Measurements from ENCODE around the gene C9orf78.
"Not testable (repeated sequence)": the region's sequence is repeated elsewhere in the genome, so short reads cannot be mapped to it uniquely, and the experiment has no call there.

Gene C9orf78

DNA sequence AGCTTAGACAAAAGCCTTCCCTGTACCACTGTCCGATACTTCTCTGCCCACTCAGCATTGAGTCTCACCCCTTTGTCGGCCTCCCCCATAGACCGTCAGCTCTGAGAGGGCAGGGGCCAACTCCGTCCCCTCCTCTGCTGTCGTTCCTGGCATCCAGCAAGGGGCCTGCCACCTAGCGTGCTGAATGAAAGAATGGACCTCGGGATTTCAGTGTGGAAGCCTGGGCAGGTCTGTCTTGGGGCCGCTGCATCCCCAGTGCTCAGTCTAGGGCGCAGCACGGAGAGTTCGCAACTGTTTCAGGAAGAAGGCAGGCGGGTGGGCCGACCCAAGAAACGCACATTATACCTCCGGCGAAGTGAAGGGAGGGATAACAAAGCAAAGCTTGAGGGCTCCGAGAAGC lies 33.6 kb downstream of the C9orf78 start:
- no peak for TF ChIP-seq CTCF (conservative IDR thresholded peaks at IDR 0.05)
- no peak overlapping the region for H3K27ac ChIP-seq

GRCh38 chr9:129798973-129799372 lies 36.1 kb downstream of the C9orf78 start:
- no peak for TF ChIP-seq CTCF (conservative IDR thresholded peaks at IDR 0.05)
- no peak overlapping the region for H3K27ac ChIP-seq

DNA sequence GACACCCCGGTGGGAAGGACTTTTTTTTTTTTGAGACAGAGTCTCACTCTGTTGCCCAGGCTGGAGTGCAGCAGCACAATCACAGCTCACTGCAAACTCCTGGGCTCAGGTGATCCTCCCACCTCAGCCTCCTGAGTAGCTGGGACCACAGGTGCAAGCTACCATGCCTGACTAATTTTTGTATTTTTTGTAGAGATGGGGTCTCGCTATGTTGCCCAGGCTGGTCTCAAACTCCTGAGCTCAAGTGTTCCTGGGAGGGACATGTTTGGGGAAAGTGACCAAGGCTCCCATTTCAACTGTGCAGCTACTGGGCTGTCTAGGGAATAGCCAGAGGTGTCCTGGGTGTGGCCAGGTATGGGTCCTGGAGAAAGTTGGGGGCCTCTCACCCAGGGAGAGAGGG lies 39.0 kb downstream of the C9orf78 start:
- not testable (repeated sequence) for H3K27ac ChIP-seq

DNA sequence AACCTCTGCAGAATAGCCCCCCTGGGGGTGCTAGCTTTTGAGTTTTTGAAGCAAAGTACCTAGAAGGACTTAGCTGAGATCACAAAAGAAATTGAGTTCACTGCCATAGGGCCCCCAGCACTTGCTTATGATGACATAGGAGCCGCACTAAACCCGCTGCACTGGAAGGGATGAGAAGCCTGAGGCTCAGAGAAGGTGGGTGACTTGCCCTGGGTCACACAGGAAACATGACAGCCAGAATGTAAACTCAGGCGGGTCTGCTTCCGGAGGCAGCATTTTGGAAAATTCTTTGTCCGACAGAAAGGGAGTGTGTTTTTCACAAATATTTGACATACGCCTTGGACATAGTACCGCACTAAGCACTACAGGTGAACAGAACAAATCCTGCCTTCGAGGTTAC lies 40.5 kb downstream of the C9orf78 start:
- no peak for TF ChIP-seq CTCF (conservative IDR thresholded peaks at IDR 0.05)
- no peak overlapping the region for H3K27ac ChIP-seq

DNA sequence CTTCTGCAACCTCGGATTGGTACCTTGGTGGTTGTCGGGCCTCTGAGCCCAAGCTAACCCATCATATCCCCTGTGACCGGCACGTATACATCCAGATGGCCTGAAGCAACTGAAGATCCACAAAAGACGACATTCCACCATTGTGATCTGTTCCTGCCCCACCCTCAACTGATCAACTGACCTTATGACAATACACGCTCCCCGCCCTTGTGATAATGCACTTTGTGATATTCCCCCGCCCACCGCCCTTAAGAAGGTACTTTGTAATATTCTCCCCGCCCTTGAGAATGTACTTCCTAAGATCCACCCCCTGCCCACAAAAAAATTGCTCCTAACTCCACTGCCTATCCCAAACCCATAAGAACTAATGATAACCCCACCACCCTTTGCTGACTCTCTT lies 48.6 kb downstream of the C9orf78 start:
- H3K27ac ChIP-seq, result no peak overlapping the region
- no peak for TF ChIP-seq CTCF (conservative IDR thresholded peaks at IDR 0.05)

DNA sequence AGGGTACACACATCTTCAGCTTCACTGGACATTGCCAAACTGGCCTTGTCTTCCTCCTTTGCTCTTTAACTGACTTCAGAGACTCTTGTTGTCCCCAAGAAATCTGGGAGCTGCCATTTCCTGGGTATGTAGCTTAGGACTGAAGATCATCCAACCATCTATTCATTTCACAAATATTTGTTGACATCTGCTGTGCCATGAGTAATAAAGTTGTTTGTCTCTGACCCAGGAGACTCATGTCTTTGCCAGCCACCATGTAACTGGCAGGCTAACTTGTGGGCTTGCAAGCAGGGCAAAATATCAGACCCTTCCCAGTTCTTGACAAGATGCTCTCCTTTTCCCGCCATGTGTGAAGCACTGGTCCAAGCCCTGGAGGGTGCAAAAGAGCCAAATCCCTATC lies 49.2 kb downstream of the C9orf78 start:
- no peak for TF ChIP-seq CTCF (conservative IDR thresholded peaks at IDR 0.05)
- no peak overlapping the region for H3K27ac ChIP-seq

- H3K27ac ChIP-seq, result not testable (repeated sequence)
Measured at GRCh38 chr9:129784970-129785369, 50.1 kb downstream of the C9orf78 start.

DNA sequence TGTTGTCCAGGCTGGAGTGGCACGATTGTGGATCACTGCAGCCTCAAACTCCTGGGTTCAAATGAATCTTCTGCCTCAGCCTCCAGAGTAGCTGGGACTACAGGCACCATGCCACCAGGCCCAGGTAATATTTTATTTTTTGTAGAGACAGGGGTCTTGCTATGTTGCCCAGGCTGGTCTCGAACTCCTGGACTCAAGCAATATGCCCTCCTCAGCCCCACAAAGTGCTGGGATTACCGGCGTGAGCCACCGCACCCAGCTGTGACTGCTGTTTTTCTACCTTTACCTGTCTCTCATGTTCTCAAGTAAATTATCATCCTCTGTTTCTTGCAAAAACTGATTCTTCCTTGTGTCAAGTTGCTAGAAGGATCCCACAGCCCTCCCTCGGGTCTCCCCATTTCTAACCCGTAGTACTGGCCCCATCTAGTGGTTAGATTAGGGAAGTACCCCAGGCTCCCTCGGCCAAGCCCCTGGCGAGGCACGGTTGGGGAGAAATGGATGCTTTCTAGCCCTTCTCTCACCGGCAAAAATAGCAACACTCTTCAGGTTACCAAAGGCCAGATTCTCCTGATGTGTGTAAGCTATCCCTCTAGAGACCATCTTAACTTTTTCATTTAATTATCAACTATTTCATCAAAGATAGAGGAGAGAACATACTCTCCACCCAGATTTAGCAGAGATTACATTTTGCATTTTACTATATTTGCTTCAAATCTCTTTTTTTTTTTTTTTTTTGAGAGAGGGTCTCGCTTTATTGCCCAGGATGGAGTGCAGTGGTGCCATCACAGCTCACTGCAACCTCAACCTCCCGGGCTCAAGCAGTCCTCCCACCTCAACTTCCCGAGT lies 51.3 kb downstream of the C9orf78 start:
- no peak overlapping the region for H3K27ac ChIP-seq
- peak; percentile 94 for TF ChIP-seq CTCF (conservative IDR thresholded peaks at IDR 0.05)

Data from VCaP (cell line).